GM20000 (cell line): ENCODE data around the gene MYH11.

Source experiments
- DNase-seq: peaks from one replicate; pipeline ENCODE4 v3.0.0; 2012; ENCODE audit warnings: low spot score
- CTCF ChIP-seq: IDR thresholded peaks from 2 replicates; pipeline ENCODE4 v1.5.1; 2012; ENCODE audit warnings: mild to moderate bottlenecking, control low read depth; ENCODE audit errors: extremely low read depth, missing control alignments

The MYH11 gene

DNA sequence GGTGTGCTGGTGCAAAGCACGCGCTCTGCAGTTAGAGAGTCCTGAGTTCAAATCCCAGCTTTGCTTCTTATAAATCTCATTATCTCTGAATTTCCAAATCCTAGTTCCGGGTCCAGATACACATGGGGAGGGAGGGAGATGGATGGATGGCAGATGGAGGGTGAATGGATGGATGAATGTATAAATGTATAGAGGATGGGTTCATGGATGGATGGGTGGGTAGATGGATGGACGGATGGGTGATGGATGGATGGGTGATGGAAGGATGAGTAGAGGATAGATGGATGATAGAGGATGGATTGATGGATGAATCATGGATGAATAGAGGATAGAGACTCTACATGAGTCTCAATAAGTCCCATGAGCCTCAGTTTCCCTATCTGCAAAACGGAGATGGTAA lies 89.9 kb downstream of the MYH11 start:
- TF ChIP-seq CTCF, result no peak
- DNase-seq, result no peak

GRCh38 chr16:15765880-15766279 lies 90.9 kb downstream of the MYH11 start:
- TF ChIP-seq CTCF, result peak; percentile 54
- peak; percentile 81 for DNase-seq

DNA sequence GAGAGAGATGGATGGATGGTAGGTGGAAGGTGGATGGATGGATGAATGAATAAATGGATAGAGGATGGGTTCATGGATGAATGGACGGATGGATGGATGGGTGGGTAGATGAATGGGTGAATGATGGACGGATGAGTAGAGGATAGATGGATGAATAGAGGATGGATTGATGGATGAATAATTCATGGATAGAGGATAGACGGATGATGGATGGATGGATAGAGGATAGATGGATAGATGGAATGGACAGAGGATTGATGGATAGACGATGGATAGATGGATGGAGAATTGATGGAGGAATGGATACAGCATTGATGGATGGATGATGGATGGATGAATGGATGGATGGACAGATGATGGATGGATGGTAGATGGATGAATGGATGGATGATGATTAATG lies 91.7 kb downstream of the MYH11 start:
- DNase-seq, result no peak
- no peak for TF ChIP-seq CTCF

DNA sequence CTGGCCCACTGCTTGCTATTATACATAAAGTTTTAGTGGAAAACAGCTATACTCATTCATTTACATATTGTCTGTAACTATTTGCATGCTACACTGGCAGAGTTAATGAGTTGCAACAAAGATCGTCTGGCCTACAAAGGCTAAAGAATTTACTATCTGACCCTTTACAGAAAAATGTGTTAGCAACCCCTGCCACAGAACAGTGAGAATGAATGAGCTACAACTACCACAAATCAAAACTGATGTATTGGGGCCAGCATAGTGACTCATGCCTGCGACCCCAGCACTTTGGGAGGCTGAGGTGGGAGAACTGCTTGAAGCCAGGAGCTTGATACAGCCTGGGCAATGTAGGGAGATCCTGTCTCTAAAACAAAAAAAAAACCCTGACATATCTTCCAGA lies 92.7 kb downstream of the MYH11 start:
- TF ChIP-seq CTCF, result no peak
- no peak for DNase-seq

- no peak for TF ChIP-seq CTCF
- DNase-seq, result no peak
These were observed 96.7 kb downstream of the MYH11 start for GRCh38 chr16:15760129-15760528.

GRCh38 chr16:15759070-15759469 lies 97.8 kb downstream of the MYH11 start:
- no peak for DNase-seq
- no peak for TF ChIP-seq CTCF

- no peak for TF ChIP-seq CTCF
- DNase-seq, result no peak
These were observed 99.1 kb downstream of the MYH11 start for GRCh38 chr16:15757630-15758251.
